Pons (tissue), 1 donor: ENCODE measurements around the gene TXNRD2.
"Not testable (repeated sequence)": the region's sequence is repeated elsewhere in the genome, so short reads cannot be mapped to it uniquely, and the experiment has no call there.

Experiments used
- DNase-seq: peaks from one replicate; pipeline ENCODE4 v3.0.0-alpha.2; 2016; ENCODE audit warnings: low spot score

TXNRD2 gene

GRCh38 chr22:19888131-19888746 lies 53.4 kb downstream of the TXNRD2 start:
- no peak for DNase-seq

DNA sequence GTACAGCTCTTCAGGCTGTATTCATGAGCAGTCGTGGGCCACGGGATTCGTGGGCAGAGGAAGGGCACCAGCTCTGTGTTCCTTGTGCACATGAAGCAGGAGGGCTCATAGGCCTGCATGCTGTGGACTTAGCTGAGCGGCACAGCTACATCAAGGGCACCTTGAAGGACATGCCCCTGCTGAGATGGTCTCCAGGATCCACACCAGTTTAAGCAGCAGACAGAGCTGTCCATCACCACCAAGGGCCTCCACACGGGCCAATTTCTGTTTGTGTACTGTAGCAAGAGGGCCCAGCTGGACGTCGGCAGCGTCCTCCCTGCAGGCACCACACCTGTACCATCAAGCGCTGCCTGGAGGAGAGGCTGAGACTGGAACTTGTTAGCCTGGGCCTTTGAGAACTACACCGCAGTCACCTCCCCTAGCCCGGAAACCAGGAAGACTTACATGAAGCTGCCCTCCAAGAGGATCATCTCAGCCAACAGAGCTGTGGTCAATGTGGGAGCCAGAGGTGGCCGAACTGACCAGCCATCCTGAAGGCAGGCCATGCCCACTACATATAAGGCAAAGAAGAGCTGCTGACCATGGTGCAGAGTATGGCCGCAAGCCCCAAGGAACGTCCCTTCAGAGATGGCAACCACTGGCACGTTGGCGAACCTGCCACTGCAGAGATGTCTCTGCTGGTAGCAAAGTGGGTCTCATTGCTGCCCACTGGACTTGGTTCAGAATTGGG lies 54.2 kb downstream of the TXNRD2 start:
- no peak for DNase-seq

- DNase-seq, result peak; percentile 37
Measured at GRCh38 chr22:19886605-19887255, 54.9 kb downstream of the TXNRD2 start.

- no peak for DNase-seq
Measured at GRCh38 chr22:19885841-19886592, 55.6 kb downstream of the TXNRD2 start.

- DNase-seq, result no peak
Measured at GRCh38 chr22:19884954-19885751, 56.5 kb downstream of the TXNRD2 start.

- no peak for DNase-seq
Measured at GRCh38 chr22:19884161-19884953, 57.3 kb downstream of the TXNRD2 start.

DNA sequence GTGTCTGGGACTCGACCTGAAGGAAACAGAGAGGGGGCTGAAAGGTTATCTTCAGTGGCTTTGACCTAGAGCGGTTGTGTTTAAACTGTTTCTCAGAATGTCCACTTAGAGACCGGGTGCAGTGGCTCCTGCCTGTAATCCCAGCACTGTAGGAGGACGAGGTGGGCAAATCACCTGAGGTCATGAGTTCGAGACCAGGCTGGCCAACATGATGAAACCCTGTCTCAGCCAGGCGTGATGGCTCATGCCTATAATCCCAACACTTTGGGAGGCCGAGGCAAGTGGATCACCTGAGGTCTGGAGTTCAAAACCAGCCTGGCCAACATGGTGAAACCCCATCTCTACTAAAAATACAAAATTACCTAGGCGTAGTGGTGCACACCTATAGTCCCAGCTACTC lies 58.2 kb downstream of the TXNRD2 start:
- DNase-seq, result not testable (repeated sequence)

GRCh38 chr22:19882446-19883381 lies 58.9 kb downstream of the TXNRD2 start:
- no peak for DNase-seq

DNA sequence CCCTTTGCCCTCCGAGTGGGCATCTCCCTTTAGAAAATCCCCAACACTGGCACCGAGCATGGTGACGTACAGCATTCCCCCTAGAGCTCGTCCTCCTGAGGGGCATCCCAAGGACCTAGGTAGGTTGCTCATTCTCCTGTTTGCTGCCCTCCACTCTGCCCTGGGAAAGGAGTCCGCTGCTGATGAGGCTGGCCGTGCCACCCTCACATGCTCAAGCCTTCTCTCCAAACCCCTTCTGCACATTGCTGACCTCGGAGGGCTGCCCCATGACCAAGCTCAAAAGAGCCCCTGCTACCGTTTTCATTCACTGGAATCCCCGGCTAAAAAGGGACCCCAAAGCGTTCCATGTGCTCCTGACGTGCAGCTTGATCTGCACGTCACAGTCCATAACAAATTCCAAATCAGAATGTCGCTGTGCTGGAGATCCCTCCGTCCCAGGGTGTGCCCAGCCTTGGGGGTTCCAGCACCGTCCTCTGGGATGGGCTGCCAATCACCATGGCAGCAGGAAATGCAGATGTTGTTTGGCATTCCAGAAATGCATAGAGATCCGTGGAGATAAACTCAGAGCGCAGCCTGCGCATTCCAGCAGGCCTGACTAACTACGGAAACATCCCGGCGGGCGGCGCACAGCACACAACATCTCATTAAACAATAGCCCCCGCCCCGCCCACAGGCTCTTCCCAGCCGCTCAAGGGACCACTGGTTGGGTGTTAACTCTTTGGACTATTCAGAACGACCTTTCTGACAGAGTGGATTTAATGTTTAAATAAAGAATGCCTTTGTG lies 60.6 kb downstream of the TXNRD2 start:
- no peak for DNase-seq

GRCh38 chr22:19879992-19880785 lies 61.4 kb downstream of the TXNRD2 start:
- no peak for DNase-seq

DNA sequence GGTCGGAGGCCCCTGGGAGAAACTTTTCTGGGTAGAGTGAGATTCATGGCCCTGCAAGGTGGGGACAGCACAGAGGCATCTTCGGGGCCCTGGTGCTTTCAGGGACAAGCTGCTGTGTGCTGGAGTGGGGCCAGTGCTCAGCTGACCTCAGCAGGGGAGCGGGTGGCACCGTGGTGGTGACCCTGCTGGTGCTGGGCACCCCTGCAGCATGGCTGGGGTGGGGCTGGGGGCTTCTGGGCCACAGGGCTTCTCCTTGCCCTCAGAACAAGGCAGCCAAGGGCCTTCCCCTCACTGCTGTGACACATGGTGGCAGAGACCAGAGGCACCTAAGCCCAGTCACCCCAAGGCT lies 62.0 kb downstream of the TXNRD2 start:
- DNase-seq, result no peak

DNA sequence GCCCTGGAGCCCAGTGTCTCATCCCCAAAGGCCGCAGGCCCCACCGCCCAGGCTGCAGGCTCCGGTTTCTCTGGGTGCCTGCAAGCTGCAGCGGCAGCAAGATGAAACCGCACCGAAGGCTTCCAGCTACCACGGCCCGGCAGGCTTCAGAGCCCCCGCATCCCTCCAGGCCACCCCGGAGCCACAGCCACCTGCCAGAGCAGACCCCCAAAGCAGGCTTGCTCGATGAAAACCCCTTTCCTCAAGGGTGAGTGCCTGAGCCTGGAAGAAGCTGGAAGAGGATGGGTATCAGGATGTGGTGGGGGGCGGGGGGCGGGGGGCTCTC lies 62.4 kb downstream of the TXNRD2 start:
- no peak for DNase-seq

- no peak for DNase-seq
Measured at GRCh38 chr22:19878461-19879245, 63.0 kb downstream of the TXNRD2 start.

DNA sequence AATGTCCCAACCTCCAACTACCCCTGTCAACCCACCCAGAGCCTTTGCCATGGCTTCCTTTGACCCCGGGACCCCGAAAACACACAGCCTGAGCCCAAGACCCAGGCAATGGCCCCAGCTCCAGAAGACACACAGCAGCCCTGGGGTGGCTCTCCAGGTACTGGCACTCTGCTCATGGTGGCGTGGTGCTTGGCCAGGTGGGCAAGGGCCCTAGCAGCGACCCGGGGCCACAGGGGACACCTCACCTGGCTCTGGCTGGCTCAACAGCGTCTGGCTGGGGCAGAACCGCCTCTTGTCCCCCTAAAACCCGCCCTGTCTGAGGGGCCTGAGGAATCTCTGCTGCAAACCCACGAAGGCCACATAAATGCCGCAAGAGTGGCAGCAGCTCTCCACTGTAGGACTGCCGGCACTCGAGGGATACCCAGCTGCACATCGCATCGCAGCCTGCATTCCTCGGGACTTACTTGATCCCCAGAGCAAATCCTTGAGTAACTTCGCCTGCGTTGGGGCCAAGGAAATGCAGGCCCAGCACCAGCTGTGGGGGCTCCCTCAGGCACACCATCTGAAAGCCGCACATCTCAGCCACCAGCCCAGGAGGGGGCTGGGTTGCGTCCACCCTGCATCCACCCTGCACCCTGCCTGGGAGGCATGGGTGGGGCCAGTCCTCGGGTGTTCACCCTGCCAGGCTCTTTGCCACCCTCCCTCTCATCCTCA lies 63.8 kb downstream of the TXNRD2 start:
- no peak for DNase-seq

DNA sequence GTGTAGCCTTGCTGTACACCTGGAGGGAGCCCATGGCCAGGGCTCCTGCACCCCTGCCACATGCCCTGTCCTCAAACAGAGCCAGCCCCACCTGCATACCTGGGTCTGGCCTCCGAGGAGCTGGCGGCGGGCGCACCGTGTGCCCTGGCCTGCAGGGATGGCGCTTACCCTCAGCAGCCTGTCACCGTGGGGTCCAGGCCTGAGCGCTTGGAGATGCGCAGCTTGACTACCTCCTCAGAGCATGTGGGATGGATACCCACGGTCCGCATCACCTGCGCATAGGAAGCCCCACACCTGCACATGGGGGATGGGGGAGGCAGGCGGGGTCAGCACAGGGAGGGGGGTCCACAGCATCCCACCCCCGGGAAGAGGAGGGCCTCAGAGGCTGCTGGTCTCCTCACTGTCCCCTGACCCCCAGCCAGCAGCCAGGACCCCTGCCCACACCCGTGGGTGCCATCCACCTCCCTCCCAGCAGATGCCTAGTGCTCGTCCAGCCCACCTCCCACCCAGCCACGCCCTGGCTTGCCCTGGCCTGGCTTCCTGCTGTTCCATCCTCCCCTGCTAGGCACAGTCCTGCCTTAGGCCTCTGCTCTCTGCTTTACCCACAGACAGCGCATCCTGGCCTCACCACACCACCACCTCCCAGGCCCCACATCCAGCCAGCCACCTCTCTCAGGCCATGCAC lies 64.5 kb downstream of the TXNRD2 start:
- DNase-seq, result no peak

GRCh38 chr22:19876314-19876940 lies 65.2 kb downstream of the TXNRD2 start:
- DNase-seq, result no peak
